IMR-90 (cell line): ENCODE data around the gene LRRTM3.

Source experiments
- CHD1 ChIP-seq: IDR thresholded peaks from 2 replicates; pipeline ENCODE4 v1.6.1; 2012; ENCODE audit warnings: low read depth, low read length, improper control_type of control experiment
- POLR2A ChIP-seq: IDR thresholded peaks from 2 replicates; pipeline ENCODE4 v1.6.1; 2012; ENCODE audit warnings: mild to moderate bottlenecking, low read depth, low read length
- SMC3 ChIP-seq: fragments of 150-350 bp; IDR thresholded peaks from 2 replicates; pipeline ENCODE4 v1.6.1; 2016; ENCODE audit warnings: low read depth, mild to moderate bottlenecking, antibody characterized with exemption, low read length, moderate library complexity
- TF ChIP-seq, protein P1 (sequence below): conservative IDR thresholded peaks from 2 replicates; pipeline ENCODE4 v1.5.1; 2012; ENCODE audit warnings: mild to moderate bottlenecking, low read depth, low read length, improper control_type of control experiment

DNA sequence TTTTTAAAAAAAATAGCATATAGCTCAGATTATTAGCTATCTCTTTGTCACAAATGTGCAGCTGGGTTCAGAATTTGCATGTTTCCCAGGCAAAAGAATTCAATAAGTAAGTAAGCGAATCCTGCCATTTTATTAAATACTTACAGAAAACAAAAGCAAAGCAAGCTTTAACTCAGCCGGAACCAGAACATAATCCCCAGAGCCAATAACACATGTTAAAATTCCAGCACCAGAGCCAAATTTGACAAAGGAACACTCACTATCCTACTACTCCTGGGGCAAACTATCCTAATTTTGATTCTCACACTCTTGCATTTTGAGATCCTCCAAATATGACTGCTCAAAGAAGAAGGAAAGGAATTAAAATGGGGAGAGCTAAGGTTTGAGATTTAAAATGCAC, 32.6 kb downstream of the LRRTM3 start:
- TF ChIP-seq, protein P1, sequence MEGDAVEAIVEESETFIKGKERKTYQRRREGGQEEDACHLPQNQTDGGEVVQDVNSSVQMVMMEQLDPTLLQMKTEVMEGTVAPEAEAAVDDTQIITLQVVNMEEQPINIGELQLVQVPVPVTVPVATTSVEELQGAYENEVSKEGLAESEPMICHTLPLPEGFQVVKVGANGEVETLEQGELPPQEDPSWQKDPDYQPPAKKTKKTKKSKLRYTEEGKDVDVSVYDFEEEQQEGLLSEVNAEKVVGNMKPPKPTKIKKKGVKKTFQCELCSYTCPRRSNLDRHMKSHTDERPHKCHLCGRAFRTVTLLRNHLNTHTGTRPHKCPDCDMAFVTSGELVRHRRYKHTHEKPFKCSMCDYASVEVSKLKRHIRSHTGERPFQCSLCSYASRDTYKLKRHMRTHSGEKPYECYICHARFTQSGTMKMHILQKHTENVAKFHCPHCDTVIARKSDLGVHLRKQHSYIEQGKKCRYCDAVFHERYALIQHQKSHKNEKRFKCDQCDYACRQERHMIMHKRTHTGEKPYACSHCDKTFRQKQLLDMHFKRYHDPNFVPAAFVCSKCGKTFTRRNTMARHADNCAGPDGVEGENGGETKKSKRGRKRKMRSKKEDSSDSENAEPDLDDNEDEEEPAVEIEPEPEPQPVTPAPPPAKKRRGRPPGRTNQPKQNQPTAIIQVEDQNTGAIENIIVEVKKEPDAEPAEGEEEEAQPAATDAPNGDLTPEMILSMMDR: no peak
- TF ChIP-seq CHD1: no peak
- no peak for TF ChIP-seq SMC3
- TF ChIP-seq POLR2A: no peak
